PC-9 (cell line): ENCODE measurements around the gene RPS6KA5. TPM values are rescaled to one million over a fixed set of nuclear protein-coding genes. Genes with fewer than 3 reads are reported as not detected.
"Not testable (repeated sequence)": the region's sequence is repeated elsewhere in the genome, so short reads cannot be mapped to it uniquely, and the experiment has no call there.

Source experiments
- BruUV-seq: library from RNA; stranded (reverse); fragments of 400-500 nt; replicated peaks from 2 replicates; lab custom pipeline; 2021; lab: Mats Ljungman, UMichigan
- CTCF ChIA-PET: fragments of 300-600 bp; sonication (Branson Sonifier 250); formaldehyde crosslinking; loops from one replicate; lab custom pipeline; 2022; ENCODE audit warnings: antibody characterized with exemption; lab: Charles Lee
- POLR2A ChIA-PET: fragments of 300-600 bp; sonication (Branson Sonifier 250); formaldehyde crosslinking; loops from one replicate; lab custom pipeline; 2022; ENCODE audit warnings: antibody characterized with exemption; ENCODE audit not compliant: unreplicated experiment; lab: Charles Lee
- DNase-seq, 2 experiments: peaks; one replicate each; pipeline versions ENCODE4 v3.0.0 to v3.0.0-alpha.2; 2015 to 2022; ENCODE audit warnings: mixed read lengths in 1 of 2
- H2AFZ ChIP-seq: fragments of 200-600 bp; sonication (generic); 2 replicates; pipeline ENCODE4 v1.8.1; 2017; ENCODE audit warnings: antibody characterized with exemption
- H3F3A ChIP-seq: fragments of 200-600 bp; sonication (generic); 2 replicates; pipeline ENCODE4 v1.8.1; 2017; ENCODE audit warnings: antibody characterized with exemption, mild to moderate bottlenecking, low read depth; ENCODE audit not compliant: insufficient read depth
- H3K27ac ChIP-seq: fragments of 200-600 bp; sonication (generic); 2 replicates; pipeline ENCODE4 v1.6.1; 2016; ENCODE audit warnings: mixed run types
- H3K27me3 ChIP-seq: fragments of 200-600 bp; sonication (generic); 2 replicates; pipeline ENCODE4 v1.6.1; 2016; ENCODE audit warnings: low read depth, mixed run types; ENCODE audit not compliant: insufficient read depth
- H3K36me3 ChIP-seq: fragments of 200-600 bp; sonication (generic); 2 replicates; pipeline ENCODE4 v1.6.1; 2016; ENCODE audit warnings: low read depth, mixed run types
- H3K4me1 ChIP-seq: fragments of 200-600 bp; sonication (generic); replicated peaks from 2 replicates; pipeline ENCODE4 v1.6.1; 2016; ENCODE audit warnings: mixed run types; ENCODE audit not compliant: insufficient read depth
- H3K4me2 ChIP-seq: fragments of 200-600 bp; sonication (generic); 2 replicates; pipeline ENCODE4 v1.6.1; 2017; ENCODE audit warnings: mixed run types
- H3K4me3 ChIP-seq: fragments of 200-600 bp; sonication (generic); 2 replicates; pipeline ENCODE4 v1.6.1; 2016; ENCODE audit warnings: mixed run types
- H3K79me2 ChIP-seq: fragments of 200-600 bp; sonication (generic); 2 replicates; pipeline ENCODE4 v1.6.1; 2017; ENCODE audit warnings: low read depth, mixed run types
- H3K9me2 ChIP-seq: fragments of 200-600 bp; sonication (generic); 2 replicates; pipeline ENCODE4 v1.8.1; 2017; ENCODE audit warnings: mild to moderate bottlenecking; ENCODE audit not compliant: insufficient read depth
- H3K9me3 ChIP-seq: fragments of 200-600 bp; sonication (generic); 2 replicates; pipeline ENCODE4 v1.8.1; 2016; ENCODE audit warnings: low read depth; ENCODE audit not compliant: insufficient read depth
- H4K20me1 ChIP-seq: fragments of 200-600 bp; sonication (generic); 2 replicates; pipeline ENCODE4 v1.8.1; 2017; ENCODE audit not compliant: insufficient read depth
- CTCF ChIP-seq: fragments of 200-600 bp; sonication (generic); conservative IDR thresholded peaks from 2 replicates; pipeline ENCODE4 v1.6.1; 2017; ENCODE audit warnings: mixed run types, antibody characterized with exemption, mild to moderate bottlenecking, moderate library complexity
- EZH2 ChIP-seq: fragments of 200-600 bp; sonication (generic); IDR thresholded peaks from 2 replicates; pipeline ENCODE4 v1.8.0; 2017; ENCODE audit warnings: antibody characterized with exemption, low read depth
- intact Hi-C: fragments of 100-400 bp; cut with micrococcal nuclease; formaldehyde crosslinking; loops from one replicate; pipeline ENCODE4 v1.10.0; 2022; ENCODE audit not compliant: unreplicated experiment
- total RNA-seq: library from RNA; stranded (reverse); gene quantifications from 2 replicates; pipeline ENCODE4 v1.2.3, GENCODE V29; 2021

RPS6KA5 gene
- total RNA-seq, 1 experiment from 2014 or later = 3.5 TPM

GRCh38 chr14:90827919-90828610 lies 232.4 kb downstream of the RPS6KA5 start:
- DNase-seq = peak; percentile 67 to 68
- Histone ChIP-seq H2AFZ (peak overlapping the region; percentile 86), H3K36me3 (no peaks in the 10 kb centered on the region), H3K4me1 (peaks cover 3% of the 10 kb centered on the region; the same call in 1 of the 2 replicates), H3K9me3 (no peaks in the 10 kb centered on the region), H3K4me2 (peak overlapping the region; percentile 76), H3K9me2 (no peaks in the 10 kb centered on the region), H3K4me3 (peak overlapping the region; percentile 49; the same call in 1 of the 2 replicates), H3K27me3 (no peaks in the 10 kb centered on the region), H3K27ac (no peak overlapping the region), H4K20me1 (no peaks in the 10 kb centered on the region), H3F3A (no peaks in the 10 kb centered on the region), H3K79me2 (no peaks in the 10 kb centered on the region)
- no TSS peak for BruUV-seq
- ChIA-PET POLR2A (no interaction called here), CTCF (no interaction called here)
- TF ChIP-seq EZH2 = no peak
- TF ChIP-seq CTCF = no peak
- intact Hi-C loops = no loop called here

GRCh38 chr14:90823542-90823941 lies 236.9 kb downstream of the RPS6KA5 start:
- BruUV-seq, H3K9me2 ChIP-seq, H3K36me3 ChIP-seq, CTCF ChIA-PET, H3F3A ChIP-seq, H3K27ac ChIP-seq, H2AFZ ChIP-seq, POLR2A ChIA-PET, intact Hi-C loops, H4K20me1 ChIP-seq, H3K79me2 ChIP-seq, H3K9me3 ChIP-seq, H3K4me3 ChIP-seq, H3K27me3 ChIP-seq, H3K4me1 ChIP-seq, H3K4me2 ChIP-seq, DNase-seq: not testable (repeated sequence)

GRCh38 chr14:90820958-90821357 lies 239.5 kb downstream of the RPS6KA5 start:
- H3K9me2 ChIP-seq = no peaks in the 10 kb centered on the region
- H4K20me1 ChIP-seq = no peaks in the 10 kb centered on the region
- H3K27ac ChIP-seq = no peak overlapping the region
- no peaks in the 10 kb centered on the region for H3K27me3 ChIP-seq
- no peaks in the 10 kb centered on the region for H3K36me3 ChIP-seq
- no peak overlapping the region for H3K4me3 ChIP-seq
- no TSS peak for BruUV-seq
- H3K4me1 ChIP-seq = 0 out of 2 replicates have a peak, but pooled peaks cover 4% of the 10 kb centered on the region
- no peak for TF ChIP-seq CTCF
- TF ChIP-seq EZH2 = no peak
- no peak overlapping the region for H3K4me2 ChIP-seq
- no peaks in the 10 kb centered on the region for H3K9me3 ChIP-seq
- ChIA-PET CTCF (no interaction called here), POLR2A (no interaction called here)
- H3K79me2 ChIP-seq = no peaks in the 10 kb centered on the region
- intact Hi-C loops = no loop called here
- H3F3A ChIP-seq = no peaks in the 10 kb centered on the region
- DNase-seq = no peak
- no peak overlapping the region for H2AFZ ChIP-seq
